Left ventricle myocardium inferior (tissue), 1 donor: Measurements from ENCODE around the gene OR4N5. TPM values are rescaled to one million over a fixed set of nuclear protein-coding genes. Genes with fewer than 3 reads are reported as not detected.

Source experiments
- DNase-seq: peaks from one replicate; pipeline ENCODE4 v3.0.0-alpha.2; 2020
- H3K27ac ChIP-seq: fragments of 200-600 bp; replicated peaks from 2 replicates; pipeline ENCODE4 v1.8.0; 2021
- H3K27me3 ChIP-seq: fragments of 200-600 bp; 2 replicates; pipeline ENCODE4 v1.8.0; 2021; ENCODE audit warnings: low read depth
- H3K36me3 ChIP-seq: fragments of 200-600 bp; 2 replicates; pipeline ENCODE4 v1.8.0; 2021
- H3K4me1 ChIP-seq: fragments of 200-600 bp; 2 replicates; pipeline ENCODE4 v1.8.0; 2021
- H3K4me3 ChIP-seq: fragments of 200-600 bp; 2 replicates; pipeline ENCODE4 v1.8.0; 2021; ENCODE audit warnings: mild to moderate bottlenecking, moderate library complexity
- H3K9me3 ChIP-seq: fragments of 200-600 bp; replicated peaks from 2 replicates; pipeline ENCODE4 v1.8.0; 2021
- CTCF ChIP-seq: fragments of 200-600 bp; IDR thresholded peaks from 2 replicates; pipeline ENCODE4 v1.8.0; 2021; ENCODE audit warnings: antibody characterized with exemption, mild to moderate bottlenecking, borderline replicate concordance
- intact Hi-C: fragments of 100-400 bp; cut with micrococcal nuclease; formaldehyde crosslinking; loops from one replicate; pipeline ENCODE4 v1.11.0; 2022
- total RNA-seq: library from RNA; stranded (reverse); fragmentation: NEBNext Ultra II Directional; extraction: Animal tissue kit (Norgen Biotek cat#: 25700); gene quantifications from one replicate; pipeline ENCODE4 v1.2.1, GENCODE V29; 2021
- donor health status: DM: no; HTN: yes; CAD: no; lungs with severe emphysema.

OR4N5 gene
- total RNA-seq, 1 donor from 2014 or later = not detected

GRCh38 chr14:20194101-20194500, 55.5 kb downstream of the OR4N5 start:
- H3K4me3 ChIP-seq = no peak overlapping the region
- H3K9me3 ChIP-seq = no peaks in the 10 kb centered on the region
- DNase-seq = no peak
- no peak for TF ChIP-seq CTCF
- peaks cover 18% of the 10 kb centered on the region for H3K27me3 ChIP-seq
- H3K4me1 ChIP-seq = no peaks in the 10 kb centered on the region
- H3K27ac ChIP-seq = no peak overlapping the region
- intact Hi-C loops = no loop called here
- no peaks in the 10 kb centered on the region for H3K36me3 ChIP-seq

Other genes starting within 250 kb of the OR4N5 start
- not detected for gene OR4K5, start 218.2 kb upstream of the OR4N5 start, total RNA-seq
- gene OR4K1, start 207.9 kb upstream of the OR4N5 start, total RNA-seq = not detected
- gene OR4K15, start 163.2 kb upstream of the OR4N5 start, total RNA-seq = not detected
- gene OR4Q2, start 136.7 kb upstream of the OR4N5 start, total RNA-seq = not detected
- not detected for gene OR4K14, start 119.5 kb upstream of the OR4N5 start, total RNA-seq
- not detected for gene OR4K13, start 102.8 kb upstream of the OR4N5 start, total RNA-seq
- not detected for gene OR4L1, start 78.8 kb upstream of the OR4N5 start, total RNA-seq
- gene OR4K17, start 28.1 kb upstream of the OR4N5 start, total RNA-seq = not detected
- not detected for gene OR11G2, start 52.1 kb downstream of the OR4N5 start, total RNA-seq
- gene OR11H6, start 84.9 kb downstream of the OR4N5 start, total RNA-seq = not detected
- not detected for gene OR11H7, start 90.2 kb downstream of the OR4N5 start, total RNA-seq
- not detected for gene OR11H4, start 100.5 kb downstream of the OR4N5 start, total RNA-seq
- gene TTC5, start 167.1 kb downstream of the OR4N5 start, total RNA-seq = 12.0 TPM
- 53.9 TPM for gene CCNB1IP1, start 194.5 kb downstream of the OR4N5 start, total RNA-seq
- 15.6 TPM for gene PARP2, start 204.8 kb downstream of the OR4N5 start, total RNA-seq